GM18526 (cell line): ENCODE data around the gene HEMK1.

ENCODE experiments used
- POLR2A ChIP-seq: IDR thresholded peaks from 3 replicates; pipeline ENCODE4 v1.6.1; 2011; ENCODE audit not compliant: insufficient read length; ENCODE audit errors: extremely low read depth

The HEMK1 gene

DNA sequence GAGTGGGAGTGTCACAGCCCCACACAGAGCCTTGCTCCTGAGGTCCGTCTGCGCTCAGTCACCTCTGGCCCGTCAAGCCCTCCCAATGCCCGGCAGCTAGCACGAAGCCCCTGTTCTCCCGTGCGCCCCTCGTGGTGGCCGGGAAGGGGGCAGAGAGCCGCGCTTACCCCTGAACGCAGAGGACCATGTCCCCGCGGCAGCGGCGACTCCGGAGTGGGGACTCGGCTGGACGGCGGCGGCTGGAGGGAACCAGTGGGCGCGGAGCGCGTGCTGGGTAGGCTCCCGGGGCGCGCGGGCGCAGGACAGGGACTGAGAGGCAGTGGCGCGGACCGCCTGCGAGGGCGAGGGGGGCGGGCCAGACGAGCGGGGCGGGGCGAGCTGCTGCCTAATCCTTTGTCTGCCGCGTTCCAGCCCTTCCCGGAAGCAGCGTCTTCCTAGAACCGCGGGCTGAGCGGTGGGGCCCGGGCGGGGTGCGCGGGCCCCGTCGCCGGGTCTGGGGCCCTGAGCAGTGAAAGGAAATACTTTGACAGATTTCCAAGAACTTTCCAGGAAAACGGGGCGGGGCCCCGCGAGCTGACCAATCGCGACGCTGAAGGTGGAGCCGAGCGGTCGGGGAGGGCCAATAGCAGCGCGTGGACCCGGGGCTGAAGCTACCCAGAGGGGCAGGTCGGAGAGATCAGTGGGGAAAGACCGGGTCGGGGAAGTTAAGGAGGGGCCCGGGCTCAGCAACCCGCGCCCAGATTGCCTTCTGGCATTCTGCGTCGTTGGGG lies 42.3 kb downstream of the HEMK1 start, which contains the start of gene CISH:
CISH (minus strand) TSS at position 311 of the 770 bp plus-strand sequence; CDS start at position 187, 124 bp downstream.
- TF ChIP-seq POLR2A = peak; percentile 73

DNA sequence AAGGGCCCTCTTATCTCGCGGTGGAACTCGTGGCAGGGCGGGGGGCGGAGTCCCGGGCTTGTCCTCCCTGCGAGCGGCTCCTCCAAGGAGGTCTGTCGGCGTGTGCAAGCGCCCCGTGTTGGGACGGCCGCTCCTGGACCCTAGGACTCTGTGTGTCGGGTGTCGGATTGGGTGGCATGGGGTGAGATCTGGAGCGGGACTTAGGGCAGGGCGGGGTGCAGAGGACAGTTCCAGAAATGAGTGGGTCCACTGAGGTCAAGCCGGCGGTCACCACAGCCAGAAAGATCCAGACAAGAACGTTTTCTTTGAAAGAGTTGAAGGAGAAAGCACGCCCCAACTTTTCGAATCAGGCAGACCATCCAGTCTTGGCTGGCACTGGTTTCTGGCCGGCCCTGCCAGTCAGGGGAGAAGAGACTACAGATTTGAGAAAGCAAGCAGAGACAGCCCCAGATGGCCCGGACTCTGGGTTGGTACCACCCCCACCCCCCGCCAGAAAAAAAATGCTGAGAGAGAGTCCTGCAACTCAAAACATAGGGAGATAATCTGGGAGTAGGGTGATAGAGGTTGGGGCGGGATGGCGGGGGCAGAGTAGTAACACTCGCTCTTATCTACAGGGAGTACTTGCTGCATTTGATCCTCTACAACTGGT lies 43.0 kb downstream of the HEMK1 start:
- TF ChIP-seq POLR2A = no peak

DNA sequence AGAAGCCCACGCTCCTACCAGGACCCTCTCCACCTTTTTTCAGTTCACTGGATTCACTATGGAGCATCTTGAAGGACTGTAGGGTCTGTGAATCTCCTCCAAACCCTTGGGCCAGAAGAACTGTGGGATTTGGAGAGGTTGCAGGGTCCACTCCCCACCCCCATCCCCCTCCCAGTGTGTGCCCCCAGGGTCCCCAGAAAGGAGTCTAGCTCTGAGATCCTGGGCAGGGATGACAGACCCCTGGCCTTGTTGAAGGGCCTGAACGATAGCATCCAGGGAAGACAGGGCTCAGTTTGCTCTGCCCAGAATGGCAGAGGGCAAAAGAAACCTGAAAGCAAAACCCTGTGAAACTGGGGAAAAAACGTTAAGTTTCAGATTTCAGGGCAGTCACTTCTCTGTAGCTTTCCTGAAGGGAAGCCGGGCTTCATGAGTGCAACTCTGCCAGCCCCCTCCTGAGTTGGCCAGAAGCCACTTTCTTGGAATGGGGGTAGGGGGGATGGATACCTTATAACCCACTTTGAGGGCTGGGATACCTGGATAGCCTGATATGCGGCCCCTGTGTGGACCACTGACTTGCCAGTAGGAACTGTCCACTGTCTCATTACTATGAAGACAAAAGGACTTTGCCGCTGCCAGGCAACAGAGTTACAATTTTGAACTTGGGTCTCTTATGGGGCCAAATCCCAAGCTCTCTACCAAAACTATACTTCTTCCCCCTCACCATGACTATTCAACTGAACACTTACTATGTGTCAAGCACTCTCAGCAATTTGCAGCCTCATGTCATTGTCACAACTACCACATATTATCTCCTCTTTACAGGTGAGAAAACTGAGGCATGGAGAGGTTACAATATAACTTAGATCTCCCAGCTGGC lies 43.9 kb downstream of the HEMK1 start:
- no peak for TF ChIP-seq POLR2A

DNA sequence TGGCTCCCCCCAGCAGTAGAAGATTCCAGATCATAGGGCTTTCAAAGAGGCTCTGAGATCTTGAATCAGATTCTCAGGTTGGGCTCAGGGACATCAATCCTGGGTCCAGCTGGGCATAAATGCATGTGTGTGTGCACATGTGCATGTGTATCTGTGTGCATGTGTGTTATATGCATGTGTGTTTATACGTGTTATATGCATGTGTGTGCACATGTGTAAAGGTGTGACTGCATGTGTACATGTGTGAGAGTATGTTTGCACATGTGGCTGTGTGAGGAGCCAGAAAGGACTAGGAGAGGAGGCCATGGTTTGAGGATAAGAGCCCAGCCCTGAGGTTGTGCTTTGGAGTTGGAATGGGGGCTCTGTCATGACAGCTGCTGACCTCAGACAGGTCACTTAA lies 45.9 kb downstream of the HEMK1 start:
- TF ChIP-seq POLR2A = no peak

DNA sequence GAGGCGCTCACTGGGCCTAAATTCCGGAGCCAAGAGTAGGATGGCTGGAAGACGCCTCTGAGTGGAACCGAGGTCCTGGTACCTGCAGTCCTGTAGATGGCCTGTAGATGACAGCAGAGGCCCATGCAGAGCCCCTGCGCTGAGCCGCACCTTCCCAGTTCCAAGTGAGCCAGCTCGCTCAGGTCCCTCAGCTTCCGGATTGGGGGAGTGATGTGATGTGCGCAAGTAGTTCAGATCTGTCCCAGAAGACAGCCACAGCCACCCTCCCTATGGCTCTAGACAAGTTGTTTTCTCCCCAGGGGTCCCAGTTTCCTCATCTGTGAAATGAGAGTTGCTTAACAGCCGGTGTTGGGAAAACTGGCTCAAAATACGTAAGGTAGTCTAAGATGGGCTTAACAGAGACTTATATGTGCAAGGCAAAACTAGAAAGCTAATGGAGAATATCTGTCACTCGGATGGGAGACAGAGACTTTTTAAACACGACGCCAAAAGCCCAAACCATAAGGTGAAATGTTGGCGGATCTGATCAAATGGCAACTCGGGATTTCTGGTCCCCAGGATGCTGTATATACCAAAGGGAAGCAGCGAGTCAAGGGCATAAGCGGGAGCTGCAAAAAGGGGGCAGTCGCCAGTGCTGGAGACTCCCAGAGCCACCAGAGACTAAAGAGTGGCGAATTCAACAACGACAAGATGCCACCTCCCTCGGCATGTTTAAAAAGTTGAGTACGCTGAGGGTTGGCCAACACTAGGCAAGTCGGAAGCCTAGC lies 46.9 kb downstream of the HEMK1 start:
- no peak for TF ChIP-seq POLR2A

DNA sequence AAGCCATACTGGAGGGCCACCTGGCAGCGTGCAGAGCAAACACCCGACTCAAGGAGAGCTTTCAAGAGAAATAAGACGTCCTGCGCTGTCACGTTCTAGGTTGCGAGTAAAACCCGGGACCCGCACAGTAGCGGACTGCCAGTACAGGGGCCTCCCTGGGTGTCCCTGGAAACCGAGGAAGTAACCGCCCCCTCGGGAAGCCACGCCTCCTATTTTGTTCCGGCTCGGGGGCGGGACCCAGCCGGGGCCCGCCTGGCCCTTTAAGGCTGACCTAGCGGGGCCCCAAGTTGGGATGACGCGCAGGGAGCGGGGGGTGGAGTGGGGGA lies 47.4 kb downstream of the HEMK1 start:
- TF ChIP-seq POLR2A = no peak

DNA sequence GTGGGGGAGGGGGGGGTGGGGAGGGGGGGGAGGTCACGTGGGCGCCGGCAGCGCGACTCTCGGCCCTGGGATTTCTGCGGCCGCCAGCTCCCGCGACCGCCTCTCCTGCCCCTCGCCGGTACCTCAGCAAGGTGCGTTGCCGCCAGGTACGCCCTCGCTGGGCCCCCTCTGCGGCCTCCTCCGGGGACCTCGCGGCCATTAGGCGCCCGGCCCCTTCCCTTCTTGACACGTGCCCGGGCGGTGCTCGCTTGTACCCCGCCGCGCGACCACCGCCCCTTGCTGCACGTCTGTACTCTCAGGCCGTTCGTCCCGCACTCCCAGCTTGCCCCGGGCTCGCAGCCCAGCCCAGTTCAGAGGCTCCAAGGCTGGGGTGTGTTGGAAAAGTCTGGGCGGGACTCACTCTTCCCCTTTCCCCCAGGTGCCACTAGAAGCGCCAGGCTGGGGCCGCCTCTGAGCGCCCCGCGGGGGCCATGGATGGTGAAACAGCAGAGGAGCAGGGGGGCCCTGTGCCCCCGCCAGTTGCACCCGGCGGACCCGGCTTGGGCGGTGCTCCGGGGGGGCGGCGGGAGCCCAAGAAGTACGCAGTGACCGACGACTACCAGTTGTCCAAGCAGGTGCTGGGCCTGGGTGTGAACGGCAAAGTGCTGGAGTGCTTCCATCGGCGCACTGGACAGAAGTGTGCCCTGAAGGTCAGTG lies 47.9 kb downstream of the HEMK1 start, which contains the start of gene MAPKAPK3:
MAPKAPK3 (plus strand) TSS at position 56 of the 696 bp plus-strand sequence; CDS start at position 471, 415 bp downstream.
- peak; percentile 34 for TF ChIP-seq POLR2A

DNA sequence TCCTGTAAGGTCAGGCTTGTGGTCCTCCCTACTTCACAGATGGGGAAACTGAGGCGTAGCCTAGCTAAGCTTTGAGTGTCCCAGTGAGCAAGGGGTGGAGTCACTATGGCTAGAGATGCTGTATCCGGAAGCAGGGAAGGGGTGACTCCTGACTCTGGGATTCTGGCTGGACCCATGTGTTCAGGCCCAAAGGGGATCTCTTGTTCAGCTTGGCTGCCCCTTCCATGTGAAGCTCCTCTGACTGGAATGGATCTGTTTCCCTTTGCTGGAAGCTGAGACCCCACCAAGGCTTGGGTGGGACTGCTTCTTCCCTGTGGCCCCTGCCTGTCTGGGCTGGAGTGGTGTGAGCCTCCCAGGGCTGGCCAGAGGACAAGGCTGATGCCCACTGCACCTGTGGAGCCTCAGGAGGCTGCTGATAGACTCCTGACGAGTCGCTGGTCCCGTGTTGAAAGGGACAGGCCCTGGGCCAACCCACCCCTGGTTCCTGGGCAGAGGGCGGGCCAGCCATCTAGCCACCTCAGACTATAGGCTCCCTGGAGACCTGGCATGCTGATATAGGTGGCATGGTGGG lies 48.7 kb downstream of the HEMK1 start:
- TF ChIP-seq POLR2A = no peak

DNA sequence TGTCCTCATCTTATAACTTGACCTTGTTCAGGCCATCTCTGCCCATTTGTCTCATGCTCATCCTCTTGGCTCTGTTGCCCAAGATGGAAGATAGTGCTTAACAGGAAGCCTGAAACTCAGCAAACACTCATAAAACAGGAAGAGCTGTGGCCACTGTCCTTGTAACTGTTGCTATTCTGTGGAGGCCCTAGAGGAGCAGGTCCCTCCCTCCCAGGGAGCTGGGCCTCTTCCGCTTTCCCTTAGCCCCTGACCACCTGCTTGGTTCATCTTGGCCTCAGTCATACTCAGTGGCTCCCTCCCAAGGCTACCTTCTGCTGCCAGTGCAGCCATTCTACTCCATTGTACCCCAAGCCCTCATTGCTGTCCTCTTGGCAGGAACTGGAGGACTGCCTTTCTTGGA lies 51.1 kb downstream of the HEMK1 start:
- TF ChIP-seq POLR2A = no peak

DNA sequence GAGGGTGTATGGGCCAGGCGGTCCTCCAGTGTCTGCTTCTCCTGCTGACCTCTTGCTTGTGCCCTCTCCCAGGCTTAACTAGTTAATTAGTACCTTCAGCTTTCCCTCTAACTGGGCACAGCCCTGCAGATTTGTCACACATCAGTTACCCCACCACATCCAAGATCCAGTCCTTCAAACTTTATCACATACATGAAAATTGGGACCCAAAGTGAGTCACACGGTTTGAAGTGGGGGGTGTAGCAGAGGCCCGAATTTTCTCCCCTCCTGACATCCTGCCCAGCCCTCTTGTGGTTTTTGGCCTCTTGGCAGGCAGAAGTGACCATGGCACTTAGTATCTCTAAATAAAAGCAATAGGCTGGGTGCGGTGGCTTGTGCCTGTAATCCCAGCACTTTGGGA lies 51.5 kb downstream of the HEMK1 start:
- no peak for TF ChIP-seq POLR2A

DNA sequence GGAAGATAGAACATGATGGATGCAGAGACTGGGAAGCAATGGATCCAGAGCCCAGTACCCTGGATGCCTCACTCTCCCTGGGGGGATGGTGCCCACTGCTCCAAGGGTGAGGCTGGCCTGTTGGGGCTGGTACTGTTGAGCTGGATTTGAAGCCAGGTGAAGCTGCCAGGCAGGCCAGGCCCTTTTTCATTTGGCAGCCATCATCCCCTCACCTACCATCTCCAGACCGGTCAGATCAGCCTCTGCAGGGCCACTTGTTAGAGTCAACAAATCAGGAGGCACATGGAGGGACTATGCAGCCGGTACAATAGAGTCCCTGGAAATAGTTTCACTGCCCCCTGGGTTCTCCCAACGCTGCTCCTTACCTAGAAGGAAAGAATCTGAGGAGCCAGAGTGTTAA lies 53.6 kb downstream of the HEMK1 start:
- TF ChIP-seq POLR2A = no peak

DNA sequence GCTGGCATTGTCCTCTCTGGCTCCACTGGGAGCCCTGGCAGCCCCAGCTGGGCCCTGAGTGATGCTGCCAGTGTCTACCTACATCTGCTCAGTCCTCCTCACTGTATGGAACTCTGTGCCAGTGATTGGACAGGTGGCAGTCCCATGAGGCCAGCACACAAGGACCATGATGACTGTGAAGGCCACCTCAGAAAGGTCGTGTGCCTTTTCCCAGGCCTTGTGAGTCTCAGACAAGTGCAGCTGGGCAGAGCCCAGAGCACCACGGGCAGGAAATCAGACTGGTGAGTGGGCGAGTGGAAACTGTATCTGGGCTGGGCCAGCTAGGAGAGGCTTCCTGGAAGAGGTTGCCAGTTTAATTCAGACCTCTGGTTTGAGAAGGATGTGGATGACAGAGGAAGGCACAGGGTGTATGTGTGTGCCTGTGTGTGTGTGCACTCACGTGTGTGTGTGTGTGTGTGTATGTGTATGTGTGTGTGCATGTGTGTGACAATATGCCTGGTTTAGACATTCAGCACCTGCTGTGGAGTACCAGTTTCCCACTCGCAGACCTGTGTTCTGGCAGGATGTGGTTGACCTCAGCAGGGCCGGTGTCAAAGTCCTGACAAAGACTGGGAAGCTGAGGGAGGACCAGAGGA lies 54.6 kb downstream of the HEMK1 start:
- TF ChIP-seq POLR2A = no peak

DNA sequence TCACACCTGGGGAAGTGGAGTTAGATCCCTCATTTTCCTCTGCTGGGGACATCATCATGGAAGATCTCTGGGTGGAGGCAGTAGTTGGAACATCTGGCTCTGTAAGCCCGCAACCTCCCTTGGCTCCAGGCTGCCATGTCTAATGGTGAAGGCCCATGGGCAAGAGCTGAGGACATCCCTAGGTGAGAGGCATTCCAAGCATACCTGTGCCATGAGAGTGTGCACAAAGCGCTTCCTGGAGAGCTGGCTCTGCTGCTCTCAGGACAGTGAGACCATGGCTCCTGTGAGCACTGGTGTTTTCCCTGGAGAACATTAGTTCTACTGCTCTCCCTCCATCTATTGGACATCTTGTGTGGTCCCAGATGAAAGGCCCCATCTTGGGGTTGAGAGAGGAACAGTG lies 55.3 kb downstream of the HEMK1 start:
- TF ChIP-seq POLR2A = no peak
